HL-60/S4 treated with phorbol 12-myristate 13-acetate at 8.2 ng/mL for 4 days and 3 days (cell line): Measurements from ENCODE around the gene UMODL1.

Experiments
- in situ Hi-C: fragments of 300-500 bp; cut with MboI; formaldehyde crosslinking; loops from 2 replicates; pipeline ENCODE4 v1.15.0; 2022; ENCODE audit warnings: low sequenced_read_pairs

UMODL1 gene

DNA sequence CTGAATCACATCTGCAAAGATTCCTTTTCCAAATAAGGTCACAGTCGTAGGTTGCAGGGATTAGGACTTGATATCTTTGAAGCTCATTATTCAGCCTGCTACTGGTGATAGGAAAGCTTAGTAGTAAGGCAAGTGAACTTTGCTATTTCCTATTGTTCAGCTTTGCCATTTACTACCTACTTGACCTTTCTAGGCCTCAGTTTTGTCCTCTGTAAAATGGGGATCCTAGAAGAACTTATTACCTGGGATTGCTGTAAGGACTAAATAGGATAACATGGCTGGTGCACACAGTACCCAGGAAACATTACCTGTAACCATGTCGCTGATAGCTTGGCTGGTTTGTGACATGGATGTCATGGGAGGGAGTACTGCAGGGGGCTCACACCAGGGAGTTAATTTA, 24.5 kb downstream of the UMODL1 start:
- in situ Hi-C loops: no loop called here

DNA sequence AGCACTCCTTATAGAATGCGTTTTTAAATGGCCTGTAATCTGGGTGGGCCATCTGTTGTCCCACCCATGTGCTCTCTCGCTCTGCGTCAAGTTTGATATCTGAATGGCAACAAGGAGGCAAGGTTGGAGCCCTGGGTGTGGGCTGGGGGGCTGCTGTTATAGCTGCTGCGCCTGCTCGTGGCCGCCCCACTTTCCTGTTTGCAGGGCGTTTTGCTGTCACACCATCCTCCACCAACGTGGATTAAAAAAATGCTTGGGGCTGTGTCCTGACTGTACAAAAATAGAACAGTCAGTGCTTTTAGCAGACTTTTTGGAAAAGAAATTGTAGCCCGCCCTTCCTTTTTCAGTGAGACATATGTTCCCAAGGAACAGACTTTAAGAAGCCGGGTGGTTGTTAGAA, 25.4 kb downstream of the UMODL1 start:
- in situ Hi-C loops: no loop called here

DNA sequence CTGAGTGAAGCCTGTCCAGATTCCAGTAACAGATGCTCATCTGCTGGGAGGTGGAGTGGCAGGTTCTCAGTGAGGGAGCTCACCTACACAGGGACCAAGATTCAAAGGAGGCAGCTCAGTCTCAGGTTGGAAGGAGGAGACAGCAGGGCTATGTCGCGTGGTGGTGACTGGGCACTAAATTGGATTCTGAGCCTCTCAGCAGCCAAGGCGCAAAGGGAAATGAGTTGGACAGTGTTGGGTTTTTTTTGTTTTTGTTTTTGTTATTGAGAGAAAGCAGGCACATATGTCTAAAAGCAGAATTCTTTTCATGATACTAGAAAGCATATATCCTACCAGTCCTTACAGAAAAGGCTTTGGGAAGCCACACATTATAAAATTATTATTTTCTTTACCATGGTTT, 26.2 kb downstream of the UMODL1 start:
- in situ Hi-C loops: no loop called here

DNA sequence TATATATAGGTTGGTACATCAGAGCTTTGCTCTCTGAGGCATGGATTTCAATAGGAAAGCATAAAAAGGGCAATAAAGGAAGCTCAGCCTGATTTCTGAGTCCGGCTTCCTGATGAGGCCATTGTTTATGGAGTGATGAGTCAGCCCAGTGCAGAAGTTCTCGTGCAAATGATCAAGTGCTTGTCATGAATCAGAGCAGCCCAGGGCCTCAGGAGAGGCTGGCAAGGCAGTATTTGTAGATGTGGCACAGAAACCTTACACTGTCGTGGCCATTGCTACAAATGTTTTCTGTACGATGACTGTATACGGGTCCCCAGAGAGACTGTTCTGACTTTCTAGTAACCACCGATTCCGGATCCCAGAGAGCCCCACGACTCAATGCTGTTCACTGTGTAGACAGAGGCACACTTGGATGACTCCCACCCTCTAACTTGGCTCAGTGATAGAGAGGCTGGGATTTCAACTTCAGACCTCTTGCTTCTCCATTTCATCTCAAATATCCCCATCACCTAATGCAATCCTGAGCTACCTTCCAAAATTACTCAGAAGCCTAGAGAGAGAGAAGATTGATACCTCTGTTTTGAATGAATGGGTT, 26.8 kb downstream of the UMODL1 start:
- in situ Hi-C loops: no loop called here

DNA sequence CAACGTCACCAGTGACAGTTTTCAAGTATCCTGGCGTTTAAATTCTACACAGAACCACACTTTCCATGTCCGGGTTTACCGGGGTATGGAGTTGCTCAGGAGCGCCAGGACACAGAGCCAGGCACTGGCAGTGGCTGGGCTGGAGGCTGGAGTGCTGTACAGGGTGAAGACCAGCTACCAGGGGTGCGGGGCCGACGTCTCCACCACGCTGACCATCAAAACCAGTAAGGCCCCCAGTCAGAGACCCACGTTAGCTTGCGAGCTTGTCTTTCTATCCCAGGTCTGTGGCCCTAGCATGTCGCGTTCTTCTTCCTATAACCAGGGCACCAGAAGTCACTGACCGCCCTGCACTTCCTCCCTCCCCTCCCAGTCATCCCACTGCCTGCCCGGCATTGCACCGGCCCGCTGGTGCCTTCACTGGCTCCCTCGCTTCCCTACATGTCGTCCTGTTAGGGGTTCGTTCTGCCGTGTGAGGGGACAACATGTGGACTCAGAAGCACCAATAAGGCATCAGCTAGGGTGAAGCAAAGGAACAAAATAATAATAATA, 27.9 kb downstream of the UMODL1 start:
- in situ Hi-C loops: no loop called here

DNA sequence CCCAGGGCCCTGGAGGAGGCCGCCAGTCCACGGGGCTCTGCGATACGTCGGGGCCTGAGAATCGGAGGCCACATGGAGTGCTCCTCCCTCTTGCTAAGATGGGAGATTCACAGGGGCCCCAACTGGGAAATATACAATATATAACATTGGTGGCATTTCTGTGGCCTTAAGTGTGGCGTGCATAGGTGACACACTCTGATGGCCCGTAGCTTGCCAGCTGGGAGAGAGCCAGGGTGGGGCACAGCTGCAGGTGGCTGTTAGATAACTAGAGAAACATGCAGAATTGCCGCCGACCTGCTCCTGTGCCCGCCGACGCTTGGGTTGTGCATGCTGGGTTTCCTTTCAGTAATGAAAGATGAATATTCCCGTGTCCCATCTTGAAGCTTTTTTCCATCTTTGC, 30.1 kb downstream of the UMODL1 start:
- in situ Hi-C loops: no loop called here

DNA sequence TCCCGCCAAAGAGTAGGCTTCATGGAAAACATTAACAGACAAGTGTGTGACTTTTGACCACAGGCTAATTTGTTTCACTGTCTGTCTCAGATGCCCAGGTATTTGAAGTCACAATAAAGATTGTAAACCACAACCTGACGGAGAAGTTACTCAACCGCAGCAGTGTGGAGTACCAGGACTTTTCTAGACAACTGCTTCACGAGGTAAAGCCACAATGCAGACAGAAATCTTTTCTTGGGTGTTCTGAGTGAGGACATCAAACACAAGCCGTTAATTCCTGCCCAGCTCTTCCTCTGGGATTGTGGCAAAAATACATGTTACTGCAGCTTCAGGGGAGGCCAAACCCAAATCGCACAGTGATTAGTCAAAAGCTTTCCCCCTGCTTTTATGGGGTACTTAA, 31.0 kb downstream of the UMODL1 start:
- in situ Hi-C loops: no loop called here

DNA sequence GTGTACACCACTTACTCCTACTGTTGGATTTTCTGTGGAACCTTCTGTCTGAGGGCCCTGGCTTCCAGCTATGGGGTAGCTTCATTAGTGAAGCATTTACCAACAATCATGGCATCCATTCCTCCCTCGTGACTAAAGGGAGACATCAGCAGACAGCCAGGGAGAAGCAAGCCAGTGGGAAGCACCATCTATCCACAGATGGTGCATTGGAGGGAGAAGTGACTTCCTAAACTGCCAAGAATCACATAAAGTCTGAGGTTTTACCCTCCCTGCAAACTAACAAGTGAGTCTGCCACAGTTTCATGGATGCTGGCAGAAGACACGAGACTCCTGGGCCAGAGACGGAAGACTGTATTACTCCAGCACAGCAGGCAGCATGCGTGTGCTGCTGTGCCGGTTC, 31.4 kb downstream of the UMODL1 start:
- in situ Hi-C loops: no loop called here

DNA sequence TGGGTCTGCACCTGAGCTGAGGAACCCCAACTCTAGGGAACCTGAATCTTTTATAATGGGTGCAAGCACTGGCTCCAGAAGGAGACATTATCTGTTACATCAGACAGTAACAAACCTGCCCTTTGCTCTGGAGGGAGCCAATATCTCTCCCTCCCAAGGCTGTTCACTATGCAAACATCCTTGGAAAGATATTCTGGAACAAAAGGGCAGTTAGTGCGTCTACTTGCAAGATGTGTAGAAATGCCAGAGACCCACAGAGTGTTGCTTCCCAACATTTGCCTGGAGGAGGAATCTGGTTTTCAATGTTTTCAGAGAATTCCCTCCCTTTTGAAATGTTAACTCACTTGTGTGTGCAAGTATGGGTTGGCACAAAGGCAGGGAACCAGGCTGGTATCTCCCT, 31.9 kb downstream of the UMODL1 start:
- in situ Hi-C loops: no loop called here

DNA sequence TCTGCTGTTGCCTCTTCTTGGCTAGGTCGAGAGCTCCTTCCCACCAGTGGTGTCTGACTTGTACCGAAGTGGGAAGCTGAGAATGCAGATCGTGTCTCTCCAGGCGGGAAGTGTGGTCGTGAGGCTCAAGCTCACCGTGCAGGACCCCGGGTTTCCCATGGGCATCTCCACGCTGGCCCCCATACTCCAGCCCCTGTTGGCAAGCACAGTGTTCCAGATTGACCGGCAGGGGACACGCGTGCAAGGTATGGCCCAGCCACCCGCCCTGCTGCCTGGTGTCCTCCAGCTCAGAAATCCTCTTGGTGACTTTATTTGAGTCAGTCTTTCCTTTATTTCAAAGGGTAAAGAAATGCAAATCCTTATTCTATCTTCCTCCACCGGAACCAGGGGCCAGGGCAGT, 32.7 kb downstream of the UMODL1 start:
- in situ Hi-C loops: no loop called here

DNA sequence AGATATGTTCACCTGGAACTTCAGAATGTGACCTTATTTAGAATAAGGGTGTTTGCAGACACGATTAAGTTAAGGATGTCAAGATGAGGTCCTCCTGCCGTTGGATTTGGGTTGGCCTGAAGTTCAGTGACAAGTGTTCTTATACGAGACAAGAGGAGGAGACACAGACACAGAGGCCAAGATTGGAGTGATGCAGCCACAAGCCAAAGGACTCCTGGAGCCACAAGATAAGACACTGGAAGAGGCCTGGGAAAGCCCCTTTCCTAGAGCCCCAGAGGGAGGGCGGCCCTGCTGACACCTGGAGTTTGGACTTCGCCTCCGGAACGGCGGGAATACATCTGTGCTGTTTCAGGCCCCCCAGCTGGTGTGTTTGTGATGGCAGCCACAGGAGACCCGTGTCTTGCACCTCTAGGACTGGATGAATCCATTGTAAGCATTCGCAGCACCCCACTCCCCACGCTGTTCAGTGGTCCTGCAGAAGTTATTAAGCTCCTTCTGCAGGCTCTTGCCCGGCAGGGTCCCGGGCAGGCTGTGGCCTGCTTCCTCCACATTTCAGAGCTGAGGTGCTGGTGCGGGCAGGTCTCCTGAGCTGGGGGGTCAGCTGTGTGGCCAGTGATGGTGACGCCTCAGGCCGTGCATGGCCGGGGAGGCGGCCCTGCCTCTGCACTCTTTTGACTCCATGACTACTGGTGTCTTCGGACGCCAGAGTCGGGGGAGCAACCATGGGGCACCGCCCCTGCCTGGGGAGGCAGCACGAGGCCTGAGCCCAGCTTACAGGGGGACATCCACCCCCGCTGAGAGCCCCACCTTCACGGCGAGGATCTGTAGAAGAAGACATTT, 34.6 kb downstream of the UMODL1 start:
- in situ Hi-C loops: no loop called here

DNA sequence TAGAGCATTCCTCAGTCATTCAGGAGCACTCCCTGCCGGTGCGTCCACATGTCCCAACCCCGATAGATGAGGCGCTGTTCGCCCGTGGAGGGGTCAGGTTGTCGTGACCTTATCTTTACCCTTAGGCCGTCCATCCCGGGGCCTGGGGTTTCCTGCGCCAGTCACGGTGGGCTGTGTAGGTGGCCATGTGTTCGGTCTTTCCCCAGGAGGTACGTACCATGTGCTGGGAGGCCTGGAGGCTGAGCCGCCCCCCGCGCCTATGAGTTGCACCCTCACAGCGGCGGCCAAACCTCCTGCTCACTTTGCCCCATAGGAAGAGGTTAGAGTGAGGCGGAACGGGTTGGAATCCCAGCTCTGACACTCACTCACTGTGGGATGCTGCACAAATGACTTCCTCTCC, 35.3 kb downstream of the UMODL1 start:
- in situ Hi-C loops: no loop called here

DNA sequence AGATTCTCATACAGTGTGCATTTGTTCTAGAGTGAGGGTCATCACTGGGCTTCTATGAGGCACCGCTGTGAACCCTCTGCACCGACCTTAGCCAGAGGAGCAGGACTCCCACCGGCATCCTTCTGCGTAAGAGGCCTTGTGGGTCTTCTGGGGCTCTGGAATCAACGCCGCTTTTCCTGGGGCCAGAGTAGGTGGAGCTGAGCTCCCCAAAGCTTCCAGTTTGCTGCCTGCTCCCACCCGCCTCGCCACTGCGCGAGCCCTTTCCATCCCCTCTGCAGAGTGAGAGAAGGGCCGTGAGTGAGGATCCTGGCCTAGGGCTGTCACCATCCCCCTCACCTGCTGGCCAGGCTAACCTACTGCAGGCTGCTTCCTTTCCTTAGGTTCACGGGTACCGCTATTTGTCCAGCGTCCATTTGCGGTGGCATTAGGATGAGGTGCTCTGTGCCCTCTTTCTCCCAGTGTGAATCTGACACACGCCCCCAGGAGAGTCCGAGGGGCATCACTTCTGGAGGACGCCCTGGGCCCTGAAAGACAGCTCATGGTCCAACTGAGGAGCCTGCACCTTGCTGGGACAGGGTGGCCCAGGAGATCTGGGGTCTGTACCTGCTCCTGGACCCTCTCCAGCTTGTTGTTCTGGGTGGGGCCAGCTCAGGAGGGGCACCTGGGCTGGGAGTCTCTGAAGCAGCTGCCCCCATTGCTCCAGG, 36.2 kb downstream of the UMODL1 start:
- in situ Hi-C loops: no loop called here

DNA sequence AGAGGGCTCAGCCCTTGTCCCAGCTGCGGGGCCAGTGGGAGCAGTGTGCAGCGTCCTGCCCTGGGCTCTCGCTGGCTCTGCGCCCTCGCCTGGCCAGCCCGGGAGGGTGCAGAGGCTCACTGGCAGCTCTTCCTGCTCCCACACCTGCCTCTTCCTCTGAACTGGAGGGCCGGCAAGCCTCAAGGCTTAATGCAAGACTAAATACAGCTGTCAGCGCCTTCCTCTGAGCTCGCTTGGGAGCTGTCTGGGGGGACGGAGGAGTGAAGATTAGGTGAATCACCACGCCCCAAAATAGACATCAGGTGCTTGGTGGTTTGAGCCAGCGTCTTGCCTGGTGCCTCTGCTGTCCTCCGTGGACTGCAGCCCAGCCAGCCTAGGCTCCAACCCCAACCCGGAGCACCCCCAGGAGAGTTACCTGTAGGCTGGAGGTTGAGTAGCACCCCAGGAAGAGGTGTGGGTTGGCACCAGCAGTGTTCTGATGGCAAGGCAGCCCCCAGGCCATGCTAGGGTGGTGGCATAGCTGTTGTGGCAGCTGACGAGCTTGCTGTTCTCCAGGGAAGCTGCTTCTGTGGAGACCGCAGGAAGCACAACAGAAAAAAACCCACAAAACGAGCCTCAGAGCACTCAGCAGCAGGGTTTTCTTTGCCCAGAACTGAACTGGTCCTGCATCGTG, 36.9 kb downstream of the UMODL1 start:
- in situ Hi-C loops: no loop called here

DNA sequence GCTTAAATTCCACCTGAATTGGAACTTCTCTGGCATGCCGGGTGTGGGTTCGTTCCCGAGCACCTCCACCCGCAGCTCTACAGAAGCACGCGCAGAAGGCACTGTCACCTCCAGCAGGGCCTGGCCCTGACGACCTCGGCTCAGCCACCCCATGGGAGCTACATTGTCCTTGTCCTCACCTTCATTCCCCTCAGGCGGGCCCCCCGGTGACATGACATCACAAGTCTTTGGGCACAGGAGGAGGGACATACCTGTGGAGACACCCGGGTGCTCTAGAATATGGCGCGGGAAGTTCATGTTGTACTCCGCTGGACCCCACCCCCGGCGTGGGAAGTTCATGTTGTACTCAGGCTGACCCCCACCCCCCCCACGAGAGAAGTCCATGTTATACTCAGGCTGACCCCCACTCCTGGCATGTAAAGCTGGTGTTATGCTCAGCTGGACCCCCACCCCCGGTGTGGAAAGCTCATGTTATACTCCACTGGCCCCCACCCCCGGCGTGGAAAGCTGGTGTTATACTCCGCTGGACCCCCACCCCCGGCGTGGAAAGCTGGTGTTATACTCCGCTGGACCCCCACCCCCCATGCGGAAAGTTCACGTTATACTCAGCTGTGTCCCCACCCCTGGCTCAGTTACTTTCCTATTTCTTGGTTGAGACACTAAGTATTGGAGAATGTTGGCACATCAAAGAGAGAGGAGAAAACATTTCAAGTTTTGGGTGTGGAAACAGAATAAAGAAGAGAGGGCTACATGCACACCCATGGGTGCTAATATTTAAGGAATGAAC, 37.6 kb downstream of the UMODL1 start:
- in situ Hi-C loops: no loop called here

DNA sequence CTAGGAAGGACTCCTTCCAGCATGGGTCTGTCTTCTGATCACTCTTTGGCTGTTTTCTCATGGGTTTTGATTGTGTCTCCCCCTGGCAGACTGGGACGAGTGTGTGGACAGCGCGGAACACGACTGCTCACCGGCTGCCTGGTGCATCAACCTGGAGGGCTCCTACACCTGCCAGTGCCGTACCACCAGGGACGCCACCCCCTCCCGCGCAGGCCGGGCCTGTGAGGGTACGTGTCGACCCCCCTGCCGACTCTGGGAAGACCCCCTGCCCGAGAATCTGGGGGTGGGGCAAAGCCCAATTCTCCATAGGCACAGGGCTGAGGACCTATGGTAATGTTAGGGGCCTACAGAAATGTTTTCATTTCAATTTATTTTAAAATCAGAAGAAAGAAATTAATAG, 38.4 kb downstream of the UMODL1 start:
- in situ Hi-C loops: no loop called here

DNA sequence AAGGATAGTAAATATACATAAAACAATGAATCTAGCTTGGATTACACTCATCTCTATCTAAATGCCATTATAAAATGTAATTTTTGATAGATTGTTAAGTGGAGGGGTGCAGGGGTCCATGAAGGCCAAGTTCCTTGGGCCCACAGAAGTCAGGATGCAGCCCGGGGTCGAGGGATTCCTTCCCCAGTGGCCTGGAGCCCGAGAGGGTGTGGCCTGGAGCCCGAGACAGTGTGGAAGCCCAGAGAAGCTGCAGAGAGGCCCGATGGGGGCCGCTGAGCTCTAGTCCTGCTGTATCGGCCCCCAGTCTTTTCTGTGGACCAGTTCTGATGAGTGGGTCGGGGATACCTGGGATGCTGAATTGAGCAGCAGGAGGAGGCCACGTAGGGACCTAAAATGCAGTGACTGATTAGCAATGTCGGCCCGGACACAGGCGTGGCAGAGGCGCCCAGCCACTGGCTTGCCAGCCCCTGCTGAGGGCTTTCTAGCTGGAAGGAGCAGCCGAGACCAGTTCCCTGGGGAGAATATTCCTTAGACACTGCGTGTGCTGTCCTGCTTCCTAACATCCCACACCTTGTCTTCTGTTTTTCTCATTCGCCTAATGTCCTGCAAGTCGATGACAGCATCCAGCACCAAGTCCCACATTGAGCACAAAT, 38.9 kb downstream of the UMODL1 start:
- in situ Hi-C loops: loop anchor here (10.0 kb wide), 2 partner anchors 295 to 495 kb away; no protein-coding TSS in a partner anchor

DNA sequence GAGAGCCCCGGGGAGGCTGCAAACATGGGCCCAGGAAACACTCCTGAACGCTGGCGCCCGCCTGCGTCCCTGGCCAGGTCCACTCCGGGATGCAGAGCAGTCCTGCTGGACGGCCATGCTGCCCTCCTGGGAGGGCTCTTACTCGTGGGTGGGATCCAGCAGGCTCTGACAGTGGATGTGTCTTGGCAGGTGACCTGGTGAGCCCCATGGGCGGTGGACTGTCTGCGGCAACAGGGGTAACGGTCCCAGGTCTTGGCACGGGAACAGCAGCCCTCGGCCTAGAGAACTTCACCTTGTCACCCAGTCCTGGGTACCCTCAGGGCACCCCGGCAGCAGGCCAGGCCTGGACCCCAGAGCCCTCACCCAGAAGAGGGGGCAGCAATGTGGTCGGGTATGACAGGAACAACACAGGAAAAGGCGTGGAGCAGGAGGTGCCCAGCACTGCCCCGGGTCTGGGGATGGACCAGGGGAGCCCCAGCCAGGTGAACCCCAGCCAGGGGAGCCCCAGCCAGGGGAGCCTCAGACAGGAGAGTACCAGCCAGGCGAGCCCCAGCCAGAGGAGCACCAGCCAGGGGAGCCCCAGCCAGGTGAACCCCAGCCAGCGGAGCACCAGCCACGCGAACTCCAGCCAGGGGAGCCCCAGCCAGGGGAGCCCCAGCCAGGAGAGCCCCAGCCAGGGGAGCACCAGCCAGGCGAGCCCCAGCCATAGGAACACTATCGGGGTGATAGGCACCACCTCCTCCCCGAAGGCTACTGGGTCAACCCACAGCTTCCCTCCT, 39.8 kb downstream of the UMODL1 start:
- in situ Hi-C loops: loop anchor here (10.0 kb wide), 2 partner anchors 296 to 496 kb away; no protein-coding TSS in a partner anchor

DNA sequence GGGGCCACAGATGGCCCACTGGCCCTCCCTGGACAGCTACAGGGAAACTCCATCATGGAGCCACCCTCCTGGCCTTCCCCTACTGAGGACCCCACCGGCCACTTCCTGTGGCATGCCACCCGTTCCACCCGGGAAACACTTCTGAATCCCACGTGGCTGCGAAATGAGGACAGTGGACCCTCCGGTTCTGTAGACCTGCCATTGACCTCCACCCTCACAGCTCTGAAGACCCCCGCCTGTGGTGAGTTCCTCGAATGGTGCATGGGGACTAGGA, 40.3 kb downstream of the UMODL1 start:
- in situ Hi-C loops: loop anchor here (10.0 kb wide), 2 partner anchors 297 to 497 kb away; no protein-coding TSS in a partner anchor
